ENCODE measurements around the gene XPNPEP1.

XPNPEP1 gene

DNA sequence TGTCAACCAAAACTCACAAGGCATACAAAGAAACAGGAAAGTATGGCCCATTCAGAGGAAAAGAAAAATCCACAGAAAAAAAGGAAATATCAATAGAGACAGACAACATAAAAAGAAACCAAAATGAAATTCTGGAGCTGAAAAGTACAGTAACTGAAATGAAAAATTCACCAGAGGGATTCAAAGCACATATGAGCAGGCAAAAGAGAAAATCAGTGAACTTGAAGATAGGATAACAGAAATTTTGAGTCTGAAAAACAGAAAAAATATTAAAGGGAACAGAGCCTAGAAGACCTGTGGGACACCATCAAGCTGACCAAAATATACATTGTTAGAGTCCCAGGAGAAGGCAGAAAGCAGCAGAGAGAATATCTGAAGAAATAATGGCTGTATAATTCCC, 60.6 kb downstream of the XPNPEP1 start:
- no peak for DNase-seq (ENCODE audit: low spot score)

DNA sequence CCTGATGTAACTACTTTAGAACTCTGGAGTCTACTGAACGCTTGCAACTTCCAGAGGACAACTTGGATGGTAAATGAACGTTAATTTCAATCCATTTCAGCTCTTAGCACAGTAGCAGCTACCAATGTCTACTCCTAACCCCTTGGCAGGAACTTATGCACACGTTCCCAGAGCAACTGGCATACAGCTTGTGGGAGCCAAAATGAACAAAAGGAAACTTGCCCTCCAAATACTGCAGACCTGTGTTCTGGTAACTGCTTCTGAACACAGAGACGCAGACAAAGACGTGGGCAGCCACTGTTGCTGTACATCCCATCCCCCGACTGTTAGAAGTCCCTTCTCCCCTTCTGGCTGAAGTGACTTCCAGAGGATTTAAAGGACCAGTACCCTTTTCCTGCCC, 61.3 kb downstream of the XPNPEP1 start:
- DNase-seq (ENCODE audit: low spot score), result no peak

DNA sequence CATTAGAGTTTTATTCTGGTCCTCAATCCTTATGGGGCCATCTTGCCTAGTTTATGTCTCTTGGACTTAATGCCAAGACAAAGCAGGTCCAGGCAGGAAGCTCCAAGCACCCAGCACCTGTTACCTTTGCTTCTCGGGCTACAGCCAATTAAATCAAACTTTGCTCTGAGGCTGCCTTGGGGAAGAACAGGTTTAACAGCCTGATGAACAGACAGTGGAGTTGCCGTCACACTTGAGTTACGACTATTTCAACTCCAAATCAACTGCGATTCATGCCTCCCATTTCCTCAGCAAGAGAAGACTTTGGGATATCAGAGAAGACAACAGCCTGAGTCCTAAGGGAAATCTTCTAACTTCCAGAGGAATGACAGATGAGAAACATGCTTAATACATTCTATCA, 62.2 kb downstream of the XPNPEP1 start:
- DNase-seq (ENCODE audit: low spot score), result no peak

DNA sequence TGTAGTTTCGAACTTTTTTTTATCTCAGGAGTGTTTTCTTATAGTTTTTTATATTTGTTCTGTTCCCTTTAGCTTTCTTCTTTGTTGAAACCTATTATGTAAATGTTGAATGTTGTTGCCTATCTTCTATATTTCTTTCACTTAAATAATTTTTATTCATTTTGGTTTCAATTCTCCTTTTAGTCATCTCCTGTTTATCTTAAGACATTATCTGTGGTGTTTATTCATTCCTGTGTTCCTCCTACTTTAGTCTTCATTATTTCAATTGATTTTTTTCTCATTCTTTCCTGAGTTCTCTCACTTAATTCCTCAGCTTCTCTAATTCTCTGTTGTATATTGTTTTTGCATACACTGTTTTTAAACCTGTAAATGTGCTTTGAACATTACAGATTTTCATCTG, 64.1 kb downstream of the XPNPEP1 start:
- DNase-seq (ENCODE audit: low spot score), result no peak

DNA sequence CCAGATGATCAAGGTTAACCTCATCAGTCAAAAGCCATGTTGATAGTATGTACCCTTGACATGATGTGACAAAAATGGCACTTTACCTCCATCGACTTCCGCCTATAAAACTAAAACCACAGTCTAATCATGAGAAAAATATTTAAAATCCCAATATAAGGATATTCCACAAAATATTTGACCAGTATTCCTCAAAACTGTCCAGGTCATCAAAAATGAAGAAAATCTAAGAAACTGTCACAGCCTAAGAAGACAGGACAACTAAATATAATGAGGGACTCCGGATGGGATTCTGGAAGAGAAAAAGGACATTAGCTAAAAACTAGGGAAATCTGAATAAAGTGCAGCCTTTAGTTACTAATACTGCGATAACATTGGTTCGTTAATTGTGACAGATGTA, 67.6 kb downstream of the XPNPEP1 start:
- no peak for DNase-seq (ENCODE audit: low spot score)

DNA sequence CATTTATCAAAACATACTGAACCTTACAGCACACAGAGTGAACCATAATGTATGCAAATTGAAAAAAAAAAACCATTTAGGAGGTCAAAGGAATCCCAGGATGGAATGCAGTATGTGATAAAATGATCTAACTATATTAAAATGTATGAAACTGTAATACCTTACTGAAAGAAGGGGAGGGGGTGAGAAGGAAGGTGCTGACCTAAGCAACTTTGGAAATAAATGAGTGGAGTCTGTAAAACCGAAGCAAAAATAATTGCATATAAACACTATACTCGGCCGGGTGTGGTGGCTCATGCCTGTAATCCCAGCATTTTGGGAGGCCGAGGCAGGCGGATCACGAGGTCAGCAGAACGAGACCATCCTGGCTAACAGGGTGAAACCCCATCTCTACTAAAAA, 69.4 kb downstream of the XPNPEP1 start:
- no peak for DNase-seq (ENCODE audit: low spot score)

DNA sequence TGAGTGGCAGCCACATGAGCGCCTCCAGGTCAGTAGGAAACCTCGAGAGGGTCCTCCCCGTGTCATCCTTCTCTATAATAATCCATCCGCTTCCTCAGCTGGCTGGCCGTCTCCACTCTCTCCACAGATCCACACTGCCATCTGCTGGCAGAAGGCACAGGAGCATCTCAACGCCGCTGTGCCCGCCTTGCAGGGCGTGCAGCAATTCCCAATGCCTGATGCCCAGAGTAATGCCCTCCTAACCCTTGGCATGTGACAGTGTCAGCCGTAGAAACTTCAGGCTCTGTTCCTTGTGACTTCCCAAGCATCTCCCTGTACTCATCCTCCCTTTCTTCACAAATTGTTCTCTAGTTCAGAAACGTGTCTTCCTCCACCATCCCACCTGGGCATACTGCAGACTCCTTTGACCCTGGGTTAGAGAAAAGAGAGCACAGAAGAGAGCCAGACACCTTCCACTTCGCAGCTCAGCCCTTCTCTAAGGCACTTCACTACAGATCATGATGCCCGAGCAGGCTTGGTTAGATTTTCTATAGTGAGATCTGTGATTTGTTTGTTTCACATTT, 70.8 kb downstream of the XPNPEP1 start:
- DNase-seq (ENCODE audit: low spot score), result peak; percentile 57

DNA sequence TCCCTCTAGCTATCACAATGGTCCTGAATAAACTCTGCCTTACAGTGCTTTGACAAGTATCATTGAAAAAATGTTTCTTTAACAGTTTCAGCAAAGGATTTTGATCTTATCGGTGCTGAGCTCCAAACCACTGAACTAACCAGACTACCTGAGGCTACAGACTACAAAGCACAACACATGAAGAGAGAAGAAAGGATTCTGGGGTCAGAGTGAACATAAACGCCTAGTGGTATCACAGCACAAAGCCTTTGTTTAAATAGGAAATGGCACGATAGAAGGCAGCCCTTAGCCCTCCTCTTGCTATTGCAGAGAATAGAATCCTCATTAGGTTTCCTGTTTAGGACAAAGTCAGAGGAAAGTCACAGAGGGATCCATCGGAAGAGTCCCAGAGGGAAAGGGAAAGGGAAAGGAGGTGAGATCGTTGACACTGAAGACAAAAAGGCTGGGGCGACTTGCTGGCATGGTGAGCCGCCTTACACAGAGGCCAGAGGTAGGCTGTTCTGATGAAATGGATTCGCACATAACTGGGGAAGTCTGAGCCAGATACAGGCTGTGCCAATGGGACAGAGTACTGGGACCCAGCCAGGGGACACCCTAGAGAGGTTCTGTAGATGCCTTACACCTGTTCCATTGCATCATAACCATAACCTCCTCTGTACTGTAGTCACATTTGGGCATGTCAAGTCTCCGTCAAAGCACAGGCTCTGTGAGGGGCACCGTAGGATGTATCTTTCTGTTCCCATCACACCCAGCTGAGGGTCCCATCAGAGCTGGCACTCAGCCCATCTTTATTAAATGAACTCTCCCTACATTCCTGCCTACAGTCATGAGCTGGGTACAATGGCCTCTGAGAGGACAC, 71.5 kb downstream of the XPNPEP1 start:
- DNase-seq (ENCODE audit: low spot score), result no peak

DNA sequence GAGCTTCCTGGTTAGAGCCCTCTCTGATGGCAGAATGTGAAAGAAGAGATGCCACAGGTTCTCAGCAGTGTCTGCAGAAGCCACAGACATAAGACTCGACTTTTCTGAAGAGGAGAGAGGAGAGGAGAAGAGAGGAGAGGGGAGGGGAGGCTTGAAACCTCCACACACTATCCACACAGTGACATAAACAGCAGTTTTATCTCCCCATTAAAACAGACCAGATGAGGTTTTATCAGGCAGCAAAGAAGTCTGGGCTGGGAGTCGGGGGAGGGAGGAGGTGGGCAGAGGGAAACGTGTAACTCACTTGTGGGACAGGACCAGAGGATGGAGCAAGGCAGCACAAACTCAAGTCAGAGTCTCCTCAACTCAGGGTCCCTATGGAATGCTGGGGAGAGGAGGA, 76.5 kb downstream of the XPNPEP1 start:
- DNase-seq (ENCODE audit: low spot score), result no peak

DNA sequence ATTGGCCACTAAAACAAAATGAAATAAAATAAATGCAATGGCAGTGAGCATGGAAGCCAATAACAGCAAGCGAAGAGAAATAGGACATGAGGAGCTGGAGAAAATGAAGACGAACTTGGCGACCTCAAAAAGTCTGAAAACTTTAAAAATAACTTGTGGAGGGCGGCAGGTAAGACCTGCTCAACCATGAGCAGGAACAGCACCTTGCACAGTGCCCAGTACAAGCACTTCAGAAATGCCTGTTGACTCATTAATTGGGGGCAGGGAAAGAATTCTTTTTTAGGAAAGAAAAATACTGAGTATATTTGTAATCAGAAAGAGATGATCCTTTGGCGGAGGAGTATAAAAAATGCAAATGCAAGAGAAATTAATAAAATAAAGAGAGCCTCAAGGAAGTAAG, 78.0 kb downstream of the XPNPEP1 start:
- DNase-seq (ENCODE audit: low spot score), result no peak

DNA sequence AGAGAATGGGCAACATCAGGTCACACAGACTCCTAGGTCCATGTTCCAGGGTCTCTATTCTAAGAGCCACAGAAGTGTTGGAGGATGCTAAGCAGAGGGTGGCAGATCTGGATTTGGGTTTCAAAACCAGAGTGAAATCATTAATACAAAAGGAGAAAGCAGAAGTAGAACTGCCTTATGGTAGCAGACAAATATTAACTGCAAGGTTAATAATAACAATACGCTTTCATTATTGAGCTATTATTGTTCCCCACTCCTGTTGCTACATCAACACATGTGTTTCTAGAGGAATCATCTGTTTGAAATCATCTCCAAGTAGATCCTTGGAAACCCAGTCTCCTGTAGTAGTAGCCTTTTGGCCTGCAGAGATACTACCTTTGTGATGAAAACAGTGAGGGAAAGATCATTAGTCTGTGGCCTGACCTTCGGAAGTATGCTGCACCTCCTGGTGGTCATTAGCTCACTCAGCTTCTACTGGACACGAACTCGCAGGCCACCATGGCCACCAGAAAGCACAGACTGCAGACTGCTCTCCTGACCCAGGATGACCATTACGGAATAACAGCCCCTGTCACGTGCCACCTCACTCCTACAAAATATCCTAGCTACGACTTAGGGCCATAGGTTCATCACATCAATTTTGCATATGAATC, 84.6 kb downstream of the XPNPEP1 start:
- peak; percentile 4 for DNase-seq (ENCODE audit: low spot score)

DNA sequence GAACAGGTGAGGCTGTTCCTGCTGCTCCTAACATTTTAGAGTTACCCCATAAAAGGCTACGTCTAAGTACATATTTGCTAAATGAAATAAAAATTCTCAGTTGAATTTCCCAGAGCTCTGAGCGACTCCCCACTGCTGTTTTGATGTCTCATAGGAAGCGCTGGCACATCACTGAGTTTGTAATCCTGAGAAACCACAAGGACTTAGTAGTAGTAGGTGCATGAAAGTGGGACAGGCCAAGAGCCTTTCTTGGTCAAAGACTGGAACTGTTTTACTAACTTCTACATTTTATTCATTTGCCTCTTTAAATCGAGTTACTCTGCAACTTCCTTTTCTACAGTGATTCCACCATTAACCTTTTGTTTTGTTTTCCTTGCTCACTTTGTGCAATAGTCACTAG, 85.9 kb downstream of the XPNPEP1 start:
- no peak for DNase-seq (ENCODE audit: low spot score)

DNA sequence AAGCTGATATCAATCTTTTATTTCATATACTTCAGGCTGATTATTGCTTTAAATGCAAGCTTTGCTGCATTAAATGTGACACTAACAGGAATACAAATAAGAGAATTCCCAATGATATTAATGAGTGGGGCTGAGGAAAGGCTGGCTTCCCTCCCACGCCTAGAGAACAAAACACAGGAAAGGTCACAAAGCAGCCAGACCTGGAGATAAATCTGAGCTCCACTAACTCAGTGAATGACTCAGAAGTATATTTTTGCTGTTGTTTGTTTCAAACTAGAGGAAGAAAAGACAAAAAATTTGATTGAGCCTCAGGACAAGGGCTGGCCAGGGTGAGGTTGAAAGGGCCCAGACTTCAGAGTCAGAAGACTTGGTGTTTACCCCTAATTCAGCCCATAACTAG, 88.1 kb downstream of the XPNPEP1 start:
- DNase-seq (ENCODE audit: low spot score), result no peak

DNA sequence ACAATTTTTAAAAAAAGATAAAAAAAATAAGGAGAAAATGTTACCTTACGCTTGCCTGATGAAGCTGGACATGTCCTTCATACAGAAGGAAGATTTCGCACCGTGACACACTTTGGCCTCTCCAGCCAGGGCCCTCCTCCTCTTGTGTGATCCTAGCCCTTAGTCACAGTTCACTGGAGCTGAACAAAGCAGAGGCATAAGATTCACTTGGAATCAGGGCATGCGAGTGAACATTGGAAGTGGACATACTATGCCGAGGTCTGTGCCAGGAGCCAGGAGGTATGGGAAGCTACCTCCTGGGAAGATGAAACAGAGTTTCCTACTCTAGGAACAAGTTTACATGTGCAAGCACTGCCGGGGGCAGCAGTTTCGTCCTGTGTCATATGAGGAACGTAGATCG, 91.5 kb downstream of the XPNPEP1 start:
- no peak for DNase-seq (ENCODE audit: low spot score)

DNA sequence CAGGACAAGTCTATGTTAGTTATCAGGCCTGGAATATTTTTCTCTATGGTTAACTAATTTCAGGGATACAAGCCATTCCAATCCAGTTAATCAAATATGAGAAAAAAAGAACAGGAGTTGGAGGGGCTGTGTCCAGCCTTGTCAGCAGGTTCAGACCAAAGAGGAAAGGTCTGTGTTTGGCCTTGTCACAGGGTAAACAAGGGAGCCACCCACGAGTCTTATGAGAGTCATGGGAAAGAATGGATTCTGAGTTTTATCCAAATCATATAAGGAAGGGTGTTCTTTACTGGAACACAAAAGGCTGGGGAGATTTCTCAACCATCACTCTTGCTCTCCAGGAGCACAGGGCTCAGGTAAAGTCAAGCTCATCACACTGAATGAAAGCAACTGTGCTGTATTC, 99.1 kb downstream of the XPNPEP1 start:
- DNase-seq (ENCODE audit: low spot score), result no peak

DNA sequence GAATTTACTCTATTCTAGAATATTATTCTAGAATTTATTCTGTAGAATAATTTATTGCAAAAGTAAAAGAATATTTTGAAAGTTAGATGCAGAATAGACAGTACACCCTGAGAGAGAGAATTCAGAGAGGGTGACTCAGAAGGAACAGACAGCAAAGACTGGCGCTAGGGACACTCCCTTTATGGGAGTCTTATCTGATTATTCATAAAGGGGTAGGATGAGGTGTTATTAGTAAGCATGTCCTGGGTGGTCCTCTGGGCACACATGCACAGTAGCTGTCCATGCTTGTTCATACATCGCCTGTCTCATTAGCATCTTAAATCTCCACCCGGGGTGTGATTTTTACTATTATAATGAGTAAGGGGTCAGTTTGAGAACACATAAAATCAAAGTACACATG, 100.1 kb downstream of the XPNPEP1 start:
- no peak for DNase-seq (ENCODE audit: low spot score)

DNA sequence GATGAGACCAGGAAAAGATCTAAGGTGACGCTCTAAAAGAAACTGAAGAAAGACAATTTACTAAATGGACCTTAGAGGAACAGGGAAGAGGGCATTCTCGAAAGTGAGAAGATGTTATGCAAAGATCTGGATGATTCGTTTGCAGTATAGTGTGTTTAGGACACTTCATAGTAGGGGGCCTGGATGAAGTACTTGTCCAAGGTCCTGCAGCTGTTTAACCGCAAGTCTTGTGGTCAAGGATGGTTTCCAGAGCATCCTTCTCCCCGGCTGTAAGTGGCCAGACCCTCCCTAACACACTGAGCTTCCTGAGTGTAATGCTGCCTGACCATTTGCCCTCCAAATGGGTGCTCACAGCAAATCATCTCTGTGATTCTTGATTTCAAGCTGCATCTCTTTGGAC, 101.6 kb downstream of the XPNPEP1 start:
- no peak for DNase-seq (ENCODE audit: low spot score)

DNA sequence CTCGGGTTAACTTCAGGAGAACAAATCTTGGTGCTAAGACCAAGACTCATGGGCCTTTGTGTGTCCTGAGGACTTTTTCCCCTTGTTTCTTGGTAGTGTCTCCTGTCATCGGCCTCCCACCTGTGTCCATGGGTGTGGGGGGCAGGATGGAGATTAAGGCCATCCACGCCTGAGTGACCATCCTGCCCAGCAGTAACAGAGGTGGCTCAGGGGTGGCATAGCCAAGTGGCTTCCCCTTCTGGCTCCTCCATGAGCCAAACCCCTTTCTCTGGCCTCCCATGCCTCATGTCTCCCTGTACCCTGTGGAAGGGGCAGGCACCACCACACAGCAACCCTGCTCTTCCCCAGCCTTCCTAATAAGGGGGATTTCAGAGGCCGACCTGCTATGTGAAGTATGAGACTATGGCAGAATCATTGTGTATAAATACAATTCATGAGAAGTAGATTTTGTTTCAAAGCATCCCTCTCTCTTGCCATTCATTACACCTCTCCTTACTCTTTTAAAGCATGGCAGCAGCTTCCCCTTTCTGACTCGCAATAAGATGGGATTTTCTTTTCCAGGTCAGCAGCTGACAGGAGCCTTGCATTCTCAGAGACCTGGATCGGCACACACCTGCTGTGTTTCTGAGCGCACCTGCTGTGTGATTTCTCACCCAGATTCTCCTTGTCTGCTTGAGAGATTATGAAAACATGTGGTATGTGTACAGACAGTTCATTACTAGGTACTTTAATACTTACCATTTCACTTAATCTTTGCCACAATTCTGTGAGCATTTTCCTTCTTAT, 102.5 kb downstream of the XPNPEP1 start:
- DNase-seq (ENCODE audit: low spot score), result no peak

DNA sequence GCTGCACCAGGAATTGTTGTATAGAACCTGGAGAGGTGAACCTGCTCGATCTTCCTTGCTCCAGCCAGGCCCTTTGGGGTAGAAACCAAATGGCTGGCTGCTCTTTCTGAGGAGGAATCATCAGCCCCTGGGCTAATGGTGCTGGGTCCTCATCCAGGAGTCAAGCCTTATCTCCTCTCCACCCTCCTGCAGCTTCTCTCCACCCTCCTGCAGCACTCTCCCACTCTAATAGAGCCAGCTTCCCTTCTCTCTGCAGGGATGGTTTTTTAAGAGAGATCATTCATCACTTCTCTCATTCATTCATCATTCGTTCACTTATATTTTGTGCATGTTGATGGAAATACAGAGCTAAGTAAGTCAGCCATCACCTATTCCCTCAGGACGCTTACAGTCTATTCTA, 103.5 kb downstream of the XPNPEP1 start:
- DNase-seq (ENCODE audit: low spot score), result no peak
